Skin epidermis (tissue), 12 donors: ENCODE results near the gene WNT7B.

Experiments
- H3K27ac ChIP-seq, 21 experiments: fragments of 200-600 bp; sonication (generic) in 11 of 21; one replicate each; pipeline ENCODE4 v1.5.0; 2020; ENCODE audit warnings: mild to moderate bottlenecking in 3 of 21, inconsistent platforms in 2 of 21, moderate library complexity in 2 of 21
- H3K4me3 ChIP-seq, 7 experiments: fragments of 200-600 bp; sonication (generic) in 2 of 7; one replicate each; pipeline ENCODE4 v1.5.0; 2020; ENCODE audit warnings: inconsistent platforms in 2 of 7, mild to moderate bottlenecking in 2 of 7, moderate library complexity in 1 of 7

WNT7B gene

DNA sequence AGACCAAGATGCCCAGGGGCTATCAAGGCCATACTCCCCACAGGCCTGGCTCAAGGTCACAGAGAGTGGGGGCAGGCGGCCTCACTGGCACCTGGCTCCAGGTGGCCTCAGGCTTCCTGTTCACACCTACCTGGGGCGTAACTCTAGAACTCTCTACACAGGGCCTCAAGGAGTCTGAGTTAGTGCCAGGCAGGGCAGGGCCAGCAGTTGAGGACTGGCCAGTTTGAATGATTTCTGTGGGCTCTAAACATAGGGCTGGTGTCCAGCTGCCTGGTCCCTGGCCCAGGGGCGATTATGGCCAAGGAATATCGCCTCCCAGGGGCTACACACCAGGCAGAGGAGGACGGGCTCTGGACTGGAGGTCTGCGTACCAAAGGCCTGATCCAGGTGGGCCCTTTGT is 79.2 kb downstream of the WNT7B start:
- H3K4me3 ChIP-seq: no peak overlapping the region
- H3K27ac ChIP-seq: no peak overlapping the region

DNA sequence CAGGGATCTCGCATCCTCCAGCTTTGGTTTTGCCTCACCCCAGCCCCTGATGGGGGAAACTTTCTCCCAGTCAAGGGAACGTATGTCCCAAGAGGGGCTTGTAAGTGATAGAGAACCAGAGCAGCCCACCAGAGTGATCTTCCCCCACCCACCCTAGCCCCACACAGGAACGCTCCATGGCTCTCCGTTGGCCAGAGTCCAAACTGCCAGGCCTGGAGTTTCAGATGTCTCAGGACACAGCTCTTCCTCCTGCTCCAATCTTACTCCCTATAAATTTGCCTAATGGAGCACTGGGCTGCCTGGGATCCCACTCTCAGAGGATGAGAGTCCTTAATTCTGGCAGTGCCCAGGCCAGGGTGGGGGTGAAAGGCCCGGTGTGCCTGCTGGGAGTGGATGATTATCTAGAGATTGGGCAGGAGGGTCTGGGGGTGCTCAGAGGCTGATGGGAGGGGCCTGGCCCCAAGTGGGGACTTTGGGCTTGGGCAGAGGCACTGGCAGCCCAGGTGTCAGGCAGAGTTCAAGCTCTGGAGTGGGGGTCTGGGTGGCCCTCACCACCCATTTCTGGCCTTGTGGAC is 79.9 kb downstream of the WNT7B start:
- Histone ChIP-seq H3K27ac (peak overlapping the region in 5 of 21 experiments; percentile 11 to 69 (median 39)), H3K4me3 (no peak overlapping the region)

GRCh38 chr22:45896153-45896951 is 80.6 kb downstream of the WNT7B start:
- Histone ChIP-seq H3K27ac (peak overlapping the region in 9 of 21 experiments; percentile 4 to 69 (median 39)), H3K4me3 (no peak overlapping the region)

DNA sequence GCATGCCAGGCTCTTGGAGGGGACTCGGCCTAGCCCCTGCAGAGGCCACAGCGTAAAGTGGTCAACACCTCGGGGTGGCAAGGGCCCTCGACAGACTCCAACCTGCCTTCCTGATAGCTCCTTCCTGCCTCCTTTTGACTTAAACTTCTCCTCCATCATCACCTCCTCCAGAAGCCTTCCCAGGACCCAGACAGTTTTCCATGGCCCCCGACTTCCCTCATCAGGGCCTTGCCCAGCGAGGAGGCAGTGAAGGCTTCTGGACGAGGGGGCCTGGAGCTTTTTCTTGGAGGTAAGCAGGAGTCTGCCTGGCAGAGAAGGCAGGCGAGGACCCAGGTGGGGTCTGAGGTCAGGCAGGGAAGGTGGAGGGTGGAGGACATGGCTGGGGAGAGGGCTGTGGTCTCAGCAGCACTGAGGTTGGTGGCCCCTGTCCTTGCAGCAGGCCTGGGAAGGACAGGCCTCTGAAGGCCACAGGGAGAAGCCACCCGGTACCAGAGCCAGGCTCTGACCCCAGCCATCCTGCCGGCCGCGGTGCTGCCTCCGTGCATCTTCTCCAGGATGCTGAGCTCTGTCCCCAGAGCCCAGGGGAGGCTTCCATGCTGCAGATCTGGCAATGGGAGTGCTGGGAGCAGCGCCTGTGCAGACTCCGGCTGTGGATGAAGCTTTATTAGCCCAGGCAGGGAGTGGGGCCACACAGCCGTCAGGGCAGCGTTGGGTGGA is 81.4 kb downstream of the WNT7B start:
- Histone ChIP-seq H3K27ac (peak overlapping the region in 3 of 21 experiments; percentile 22 to 69 (median 68)), H3K4me3 (no peak overlapping the region)

GRCh38 chr22:45893516-45893915 is 83.4 kb downstream of the WNT7B start:
- H3K4me3 ChIP-seq: no peak overlapping the region
- no peak overlapping the region for H3K27ac ChIP-seq

DNA sequence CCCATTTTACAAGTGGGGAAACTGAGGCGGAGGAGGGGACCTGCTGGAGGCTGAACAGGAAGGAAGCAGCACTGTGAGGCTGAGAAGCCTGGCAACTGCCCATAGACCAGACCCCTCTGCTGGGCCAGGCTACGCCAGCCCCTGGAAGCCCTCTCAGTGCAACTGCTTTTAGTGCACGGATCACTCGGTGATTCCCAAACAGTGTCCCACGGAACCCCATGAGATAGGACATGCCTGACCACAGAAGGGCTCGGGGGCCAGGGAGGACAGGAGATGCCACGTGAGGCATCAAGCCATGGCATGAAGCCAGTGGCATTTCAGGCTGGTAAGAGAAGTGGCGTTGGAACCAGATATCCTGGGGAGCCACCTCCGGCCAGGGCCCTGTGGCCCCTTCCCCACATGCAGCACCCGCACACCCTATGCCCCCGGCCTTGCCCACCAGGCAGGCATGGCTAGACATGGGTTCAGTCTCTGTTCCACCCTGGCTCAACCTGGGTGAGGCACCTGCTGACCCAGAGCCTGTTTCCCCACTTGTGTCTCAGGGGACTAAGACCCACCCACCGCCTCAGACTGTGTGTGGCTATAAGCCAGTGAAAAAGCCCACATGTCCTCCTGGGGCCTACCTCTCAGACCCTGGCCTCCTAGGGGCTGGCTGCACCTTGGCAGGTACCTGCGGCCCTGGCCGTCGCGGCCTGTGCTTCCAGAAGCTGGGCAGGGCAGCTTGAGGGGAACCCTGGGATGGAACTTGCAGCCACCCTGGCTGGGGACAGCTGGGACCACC is 84.1 kb downstream of the WNT7B start:
- H3K27ac ChIP-seq: no peak overlapping the region

DNA sequence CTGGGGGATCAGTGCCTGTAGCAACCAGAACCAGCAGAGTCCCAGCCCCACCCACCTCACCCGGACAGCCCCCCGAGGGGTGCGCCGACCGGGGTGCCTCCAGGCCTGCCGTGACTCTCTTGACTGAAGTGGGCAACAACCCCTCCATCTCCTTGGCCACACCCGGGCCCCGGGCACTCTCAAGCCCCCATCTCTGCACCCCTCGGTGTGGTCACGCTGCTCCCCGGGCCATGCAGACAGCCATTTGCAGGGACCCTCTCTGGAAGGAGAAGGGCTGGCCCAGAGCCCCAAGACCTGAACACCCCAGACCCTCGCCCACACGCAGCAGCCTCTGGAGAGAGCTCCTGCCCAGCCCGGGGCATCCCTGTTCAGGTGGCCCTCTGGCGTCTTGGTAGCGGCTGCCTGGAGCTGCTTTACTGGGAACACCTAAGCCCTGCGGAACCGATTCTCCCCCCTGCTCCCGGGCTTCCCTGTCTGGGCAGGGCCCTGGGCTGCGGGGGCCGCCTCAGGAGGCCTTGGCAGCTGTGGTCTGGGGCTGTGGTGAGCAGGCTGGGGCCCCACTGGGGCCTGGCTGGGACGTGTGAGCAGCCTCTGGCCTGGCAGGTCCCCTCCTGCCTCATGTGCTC is 84.9 kb downstream of the WNT7B start:
- Histone ChIP-seq H3K27ac (no peak overlapping the region), H3K4me3 (no peak overlapping the region)

More for the DNA sequence above, 84.1 kb downstream of the WNT7B start:
- no peak overlapping the region for H3K4me3 ChIP-seq

DNA sequence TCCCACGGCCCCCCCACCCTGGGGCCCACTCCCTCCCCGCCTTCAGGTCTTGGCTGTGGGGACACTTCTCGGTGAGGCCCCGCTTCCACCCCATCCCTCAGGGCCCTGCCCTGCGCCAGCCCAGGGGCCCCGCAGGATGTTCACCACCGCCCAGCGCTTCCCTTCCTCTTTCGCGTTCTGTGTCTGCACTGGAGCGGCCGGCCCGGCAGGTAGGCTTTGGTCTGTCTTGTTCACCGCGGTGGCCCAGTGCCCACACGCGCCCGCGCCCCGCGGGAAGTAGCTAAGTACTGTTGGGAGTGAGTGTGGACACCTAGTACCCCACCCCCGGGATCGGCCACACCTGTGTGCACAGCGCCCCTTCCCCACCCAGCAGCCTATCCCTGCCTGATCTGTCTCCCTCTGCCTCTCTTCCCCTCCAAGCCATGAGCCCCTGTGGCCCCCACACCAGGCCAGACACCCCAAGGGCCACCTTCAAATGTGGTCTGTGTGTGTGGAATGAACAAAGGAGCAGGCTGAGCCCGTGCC is 85.4 kb downstream of the WNT7B start:
- Histone ChIP-seq H3K27ac (no peak overlapping the region), H3K4me3 (no peak overlapping the region)

DNA sequence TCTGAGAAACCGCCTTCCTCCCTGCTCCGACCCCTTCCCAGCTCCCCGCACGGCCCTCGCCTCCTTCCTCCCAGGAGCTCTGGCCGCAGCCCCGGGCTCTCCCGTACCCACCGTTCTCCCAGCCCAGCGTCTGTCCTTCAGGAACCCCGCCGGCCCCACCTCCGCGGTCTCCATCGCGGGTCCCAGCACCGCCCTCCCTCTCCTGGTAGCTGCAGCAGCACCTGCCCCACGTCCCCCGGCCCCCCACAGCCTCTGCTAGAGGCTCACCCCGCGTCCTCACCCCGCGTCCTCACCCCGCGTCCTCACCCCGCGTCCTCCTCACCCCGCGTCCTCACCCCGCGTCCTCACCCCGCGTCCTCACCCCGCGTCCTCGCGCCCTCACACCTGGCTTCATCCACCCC is 85.9 kb downstream of the WNT7B start:
- no peak overlapping the region for H3K27ac ChIP-seq

DNA sequence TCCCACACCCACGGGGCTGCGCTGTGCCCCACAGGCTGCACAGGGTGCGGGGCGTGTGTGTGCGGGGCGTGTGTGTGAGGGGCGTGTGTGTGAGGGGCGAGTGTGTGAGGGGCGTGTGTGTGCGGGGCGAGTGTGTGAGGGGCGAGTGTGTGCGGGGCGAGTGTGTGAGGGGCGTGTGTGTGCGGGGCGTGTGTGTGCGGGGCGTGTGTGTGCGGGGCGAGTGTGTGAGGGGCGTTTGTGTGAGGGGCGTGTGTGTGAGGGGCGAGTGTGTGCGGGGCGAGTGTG is 86.7 kb downstream of the WNT7B start:
- H3K27ac ChIP-seq: no peak overlapping the region
- no peak overlapping the region for H3K4me3 ChIP-seq

More for the DNA sequence above, 85.9 kb downstream of the WNT7B start:
- H3K4me3 ChIP-seq: no peak overlapping the region

GRCh38 chr22:45889539-45890350 is 87.2 kb downstream of the WNT7B start:
- Histone ChIP-seq H3K4me3 (no peak overlapping the region), H3K27ac (no peak overlapping the region)

DNA sequence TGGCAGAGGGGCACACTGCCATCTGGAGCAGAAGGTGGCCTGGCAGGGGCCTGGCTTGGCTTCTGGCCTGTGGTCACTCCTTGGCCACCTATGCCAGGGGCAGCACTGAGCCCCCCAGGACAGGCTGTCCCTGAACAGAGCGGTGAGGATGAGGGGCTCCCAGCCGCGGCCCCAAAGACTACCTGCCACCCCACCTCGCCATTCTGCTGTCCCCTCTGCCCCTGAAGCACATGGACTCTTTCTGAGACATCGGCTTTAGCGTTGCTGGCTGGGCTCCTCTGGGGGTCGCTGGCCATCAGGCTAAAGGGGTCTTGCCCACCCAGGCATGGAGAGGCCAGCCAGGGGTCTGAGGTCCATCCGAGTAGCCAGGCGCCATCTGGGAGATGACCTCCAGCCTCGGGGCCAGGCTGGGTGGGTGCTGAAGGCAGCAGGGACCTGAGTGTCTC is 87.8 kb downstream of the WNT7B start:
- H3K27ac ChIP-seq: no peak overlapping the region
- no peak overlapping the region for H3K4me3 ChIP-seq

- Histone ChIP-seq H3K4me3 (no peak overlapping the region), H3K27ac (no peak overlapping the region)
Observed at GRCh38 chr22:45888221-45889092, 88.5 kb downstream of the WNT7B start.

DNA sequence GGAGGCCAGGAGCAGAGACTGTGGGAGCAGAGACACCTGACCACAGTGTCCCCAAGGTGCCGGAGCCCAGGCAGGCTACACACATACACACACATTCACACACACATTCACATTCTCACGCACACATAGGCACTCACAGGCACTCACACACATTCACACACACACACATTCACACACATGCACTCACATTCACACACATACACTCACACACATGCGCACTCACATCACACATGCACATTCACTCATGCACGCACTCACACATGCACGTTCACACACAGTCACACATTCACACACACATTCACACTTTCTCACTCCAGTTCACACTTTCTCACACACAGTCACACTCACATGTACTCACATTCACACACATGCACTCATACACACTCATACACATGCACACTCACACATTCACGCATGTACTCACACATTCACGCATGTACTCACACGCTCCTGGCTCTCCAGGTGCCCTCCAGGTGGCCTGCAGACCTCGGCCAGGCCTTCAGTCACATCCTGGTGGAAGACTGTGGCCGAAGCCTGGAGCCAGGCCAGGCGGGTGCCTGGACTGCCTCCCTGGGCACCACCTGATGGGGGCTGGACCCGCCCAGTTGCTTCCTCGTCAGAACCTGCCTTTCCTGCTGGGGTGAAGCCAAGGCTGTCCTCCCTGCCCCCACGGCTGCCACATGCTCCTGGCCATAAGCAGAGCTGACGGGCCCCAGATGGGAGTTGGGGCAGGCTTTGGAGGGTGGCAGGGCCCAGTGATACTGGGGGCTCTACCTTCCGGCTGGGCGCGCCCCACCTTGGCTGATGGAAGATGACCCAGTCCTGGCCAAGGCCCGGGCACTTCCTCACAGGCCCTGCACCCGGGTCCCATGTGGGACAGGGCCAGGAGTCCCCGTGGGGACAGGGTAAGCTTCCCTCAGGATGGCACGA is 89.5 kb downstream of the WNT7B start:
- no peak overlapping the region for H3K4me3 ChIP-seq
- no peak overlapping the region for H3K27ac ChIP-seq

DNA sequence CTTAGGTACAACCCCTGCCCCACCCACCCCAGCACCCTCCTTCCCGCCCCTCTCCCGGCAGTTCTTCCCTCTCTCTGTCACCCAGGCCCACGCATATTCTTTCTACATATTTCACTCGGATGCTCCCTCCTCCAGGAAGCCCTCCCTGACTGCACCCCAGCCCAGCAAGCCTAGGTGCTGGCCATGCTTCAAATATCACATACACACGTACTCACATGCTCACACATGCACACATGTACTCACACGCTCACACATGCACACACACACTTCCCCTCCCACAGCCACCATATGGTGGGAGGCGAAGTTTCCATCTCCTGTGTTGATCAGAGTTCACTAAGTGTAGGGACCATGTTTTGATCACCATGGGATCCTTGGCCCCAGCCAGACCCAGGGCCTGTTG is 90.4 kb downstream of the WNT7B start:
- no peak overlapping the region for H3K27ac ChIP-seq
- H3K4me3 ChIP-seq: no peak overlapping the region

DNA sequence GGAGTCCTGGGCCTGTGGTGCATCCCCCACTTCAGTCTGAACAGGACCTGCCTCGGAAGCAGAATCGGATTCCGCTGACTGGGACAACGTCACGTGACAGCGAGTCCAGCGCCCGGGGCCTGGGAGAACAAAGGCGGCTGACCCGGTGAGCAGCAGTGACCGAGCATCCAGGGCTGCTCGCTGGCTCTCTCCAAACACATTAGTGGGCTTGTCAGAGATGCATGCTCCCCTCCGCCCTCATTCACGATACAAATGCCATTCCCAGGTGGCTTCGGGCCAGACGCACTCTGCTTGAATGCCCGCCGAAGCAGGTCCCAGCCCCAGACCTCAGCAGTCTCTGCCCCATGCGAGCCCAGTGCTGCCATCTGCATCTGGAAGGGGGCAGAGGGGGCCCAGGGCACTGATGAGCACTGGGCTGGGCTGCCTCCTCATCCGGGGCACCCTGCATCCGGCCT is 91.0 kb downstream of the WNT7B start:
- H3K4me3 ChIP-seq: no peak overlapping the region
- H3K27ac ChIP-seq: no peak overlapping the region
